ENCODE data around the gene RASA2.

DNA sequence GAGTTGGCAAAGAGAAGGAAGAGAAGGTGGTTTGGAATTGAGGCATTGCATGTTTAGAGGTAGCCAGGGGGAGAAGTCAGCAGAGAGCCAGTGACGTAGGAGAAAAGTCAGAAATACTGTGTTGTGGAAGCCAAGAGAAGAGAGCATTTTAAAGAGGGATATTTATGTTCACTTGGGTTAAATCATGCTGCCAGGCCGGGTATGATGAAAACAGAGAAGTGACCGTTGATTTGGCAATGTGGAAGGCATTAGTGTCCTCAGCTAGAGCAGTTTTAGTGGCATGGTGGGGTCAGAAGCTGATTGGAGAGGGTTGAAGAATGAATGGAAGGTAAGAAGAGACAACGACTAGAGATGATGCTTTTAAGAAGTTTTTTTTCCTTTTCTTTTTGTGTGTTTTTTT, 24.5 kb downstream of the RASA2 start:
- TF ChIP-seq, protein P1, sequence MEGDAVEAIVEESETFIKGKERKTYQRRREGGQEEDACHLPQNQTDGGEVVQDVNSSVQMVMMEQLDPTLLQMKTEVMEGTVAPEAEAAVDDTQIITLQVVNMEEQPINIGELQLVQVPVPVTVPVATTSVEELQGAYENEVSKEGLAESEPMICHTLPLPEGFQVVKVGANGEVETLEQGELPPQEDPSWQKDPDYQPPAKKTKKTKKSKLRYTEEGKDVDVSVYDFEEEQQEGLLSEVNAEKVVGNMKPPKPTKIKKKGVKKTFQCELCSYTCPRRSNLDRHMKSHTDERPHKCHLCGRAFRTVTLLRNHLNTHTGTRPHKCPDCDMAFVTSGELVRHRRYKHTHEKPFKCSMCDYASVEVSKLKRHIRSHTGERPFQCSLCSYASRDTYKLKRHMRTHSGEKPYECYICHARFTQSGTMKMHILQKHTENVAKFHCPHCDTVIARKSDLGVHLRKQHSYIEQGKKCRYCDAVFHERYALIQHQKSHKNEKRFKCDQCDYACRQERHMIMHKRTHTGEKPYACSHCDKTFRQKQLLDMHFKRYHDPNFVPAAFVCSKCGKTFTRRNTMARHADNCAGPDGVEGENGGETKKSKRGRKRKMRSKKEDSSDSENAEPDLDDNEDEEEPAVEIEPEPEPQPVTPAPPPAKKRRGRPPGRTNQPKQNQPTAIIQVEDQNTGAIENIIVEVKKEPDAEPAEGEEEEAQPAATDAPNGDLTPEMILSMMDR (conservative IDR thresholded peaks at IDR 0.05): no peak
- no peak for TF ChIP-seq EZH2 (IDR thresholded peaks at IDR 0.05; ENCODE audit: low read depth)

Data from PC-9 (cell line).